ENCODE data around the gene DIP2C.

The DIP2C gene

GRCh38 chr10:511101-511848 lies 178.2 kb downstream of the DIP2C start:
- peak; percentile 41 for DNase-seq

- DNase-seq = no peak
Observed at GRCh38 chr10:510415-510881, 179.0 kb downstream of the DIP2C start.

DNA sequence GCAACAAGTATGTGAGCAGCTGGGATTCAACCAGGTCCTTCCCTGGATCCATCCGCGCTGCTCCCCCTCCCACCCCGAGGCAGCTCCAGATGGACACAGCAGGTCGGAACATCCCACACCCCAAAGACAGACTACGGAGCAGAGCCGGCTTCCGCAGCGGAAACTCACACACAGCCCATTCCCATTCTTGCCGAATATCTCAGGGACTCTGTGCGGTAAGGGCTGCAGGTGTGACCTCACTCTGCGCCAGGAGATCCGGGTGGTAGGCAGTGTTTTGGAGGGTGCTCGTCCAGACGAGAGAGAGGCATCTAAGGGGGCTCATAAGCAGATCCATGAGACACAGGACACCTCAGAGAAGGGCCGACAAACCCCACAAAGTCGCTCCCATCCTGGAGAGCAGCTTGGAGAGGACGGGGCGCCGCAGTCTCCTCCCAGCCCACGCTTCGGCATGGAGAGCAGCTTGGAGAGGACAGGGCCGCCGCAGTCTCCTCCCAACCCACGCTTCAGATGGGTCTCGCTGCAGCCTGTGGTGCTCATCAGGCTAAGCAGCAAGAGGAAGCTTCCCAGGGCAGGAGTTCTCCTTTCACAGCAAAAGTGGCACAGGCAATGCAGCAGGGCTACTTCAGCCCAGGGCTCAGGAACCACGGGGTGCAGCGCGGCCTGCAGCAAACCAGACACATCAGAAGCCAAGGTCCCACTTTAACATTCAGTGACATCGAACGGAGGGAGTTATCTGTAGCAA lies 179.9 kb downstream of the DIP2C start:
- DNase-seq = no peak

- no peak for DNase-seq
Observed at GRCh38 chr10:508726-509125, 180.7 kb downstream of the DIP2C start.

DNA sequence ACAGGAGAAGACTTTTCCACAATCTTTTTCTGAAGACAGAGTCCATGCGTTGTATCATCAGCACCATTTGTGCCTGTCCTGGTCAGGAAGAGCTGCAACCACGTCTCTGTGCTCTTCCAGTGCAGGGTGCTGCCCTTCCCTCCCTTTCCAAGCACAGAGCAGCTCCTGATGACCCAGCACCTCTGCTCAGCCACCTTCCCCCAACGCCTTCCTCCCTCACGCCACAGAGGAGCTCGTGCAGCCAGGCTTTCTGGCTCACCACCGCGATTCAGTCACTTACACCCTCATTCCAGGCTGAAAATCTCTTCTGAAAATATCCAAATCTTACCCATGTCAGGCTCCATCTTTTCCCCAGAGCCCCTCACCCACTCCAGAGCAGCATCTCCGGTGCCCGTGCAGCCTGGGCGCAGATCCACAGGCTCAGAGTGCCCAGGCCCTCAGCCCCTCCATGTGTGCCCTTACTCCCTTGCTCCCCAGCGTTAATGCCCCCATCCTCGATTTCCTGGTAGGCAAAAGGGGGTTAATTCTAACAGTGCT lies 181.5 kb downstream of the DIP2C start:
- DNase-seq = no peak

GRCh38 chr10:507355-507699 lies 182.1 kb downstream of the DIP2C start:
- DNase-seq = no peak

DNA sequence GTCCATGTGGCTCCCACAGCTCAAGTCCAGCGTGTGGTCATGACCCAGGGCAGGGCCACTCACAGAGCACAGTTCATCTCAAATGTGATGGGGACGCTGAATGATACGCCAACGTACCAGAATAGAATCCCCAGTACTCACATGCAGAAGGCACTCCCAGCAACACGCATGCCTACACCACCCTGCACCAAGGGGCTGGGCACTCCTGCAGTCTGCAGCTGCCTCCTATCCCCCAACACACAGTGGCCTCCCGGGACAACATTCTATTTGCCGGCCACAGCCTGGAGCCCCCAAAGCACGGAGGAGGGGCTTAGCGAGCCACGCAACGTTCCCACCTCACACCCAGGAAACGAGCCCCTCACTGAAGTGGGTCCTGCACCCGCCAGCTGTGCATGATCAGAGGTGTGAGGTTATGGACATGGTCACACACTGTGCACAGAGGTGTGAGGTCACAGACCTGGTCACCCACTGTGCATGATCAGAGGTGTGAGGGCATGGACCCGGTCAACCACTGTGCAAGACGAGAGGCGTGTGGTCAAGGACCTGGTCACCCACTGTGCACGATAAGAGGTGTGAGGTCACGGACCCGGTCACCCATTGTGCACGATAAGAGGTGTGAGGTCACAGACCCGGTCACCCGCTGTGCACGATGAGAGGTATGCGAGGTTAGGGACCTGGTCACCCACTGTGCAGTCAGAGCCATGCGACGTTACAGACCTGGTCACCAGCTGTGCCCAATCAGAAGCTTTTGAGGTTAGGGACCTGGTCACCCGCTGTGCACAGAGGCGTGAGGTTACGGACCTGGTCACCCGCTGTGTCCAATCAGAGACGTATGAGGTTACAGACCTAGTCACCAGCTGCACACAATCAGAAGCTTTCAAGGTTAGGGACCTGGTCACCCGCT lies 182.8 kb downstream of the DIP2C start:
- no peak for DNase-seq

DNA sequence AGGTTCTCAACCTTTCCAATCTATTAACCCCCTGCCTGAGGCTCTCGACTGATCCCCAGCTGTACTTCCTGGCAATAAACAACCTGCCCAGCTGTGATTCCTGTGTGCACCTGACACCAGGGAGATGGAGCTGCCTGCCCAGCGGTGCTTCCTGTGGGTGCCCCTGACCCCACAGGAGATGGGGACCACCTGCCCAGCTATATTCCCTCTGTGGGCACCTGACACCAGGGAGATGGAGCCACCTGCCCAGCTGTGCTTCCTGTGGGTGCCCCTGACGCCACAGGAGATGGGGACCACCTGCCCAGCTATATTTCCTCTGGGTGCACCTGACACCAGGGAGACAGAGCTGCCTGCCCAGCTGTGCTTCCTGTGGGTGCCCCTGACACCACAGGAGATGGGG lies 184.0 kb downstream of the DIP2C start:
- no peak for DNase-seq

DNA sequence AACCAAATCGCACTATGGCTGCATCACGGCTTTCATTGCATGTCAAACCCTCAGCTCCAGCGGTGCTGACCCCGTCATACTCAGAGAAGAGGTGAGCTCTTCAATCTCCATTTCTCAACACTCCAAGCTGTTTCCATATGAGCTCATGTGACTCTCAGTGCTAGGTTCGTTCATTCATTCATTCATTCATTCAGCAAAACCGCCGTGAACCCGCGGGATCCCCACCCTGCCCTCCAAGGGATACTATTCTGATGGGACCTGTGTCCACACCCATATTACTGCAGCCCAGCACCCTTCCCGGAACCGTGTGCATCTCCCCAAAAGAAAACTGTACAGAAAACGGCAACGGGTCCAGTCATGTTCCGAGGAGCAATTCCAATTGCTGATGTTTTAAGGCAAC lies 184.7 kb downstream of the DIP2C start:
- no peak for DNase-seq

- no peak for DNase-seq
Observed at GRCh38 chr10:504121-504611, 185.3 kb downstream of the DIP2C start.

DNA sequence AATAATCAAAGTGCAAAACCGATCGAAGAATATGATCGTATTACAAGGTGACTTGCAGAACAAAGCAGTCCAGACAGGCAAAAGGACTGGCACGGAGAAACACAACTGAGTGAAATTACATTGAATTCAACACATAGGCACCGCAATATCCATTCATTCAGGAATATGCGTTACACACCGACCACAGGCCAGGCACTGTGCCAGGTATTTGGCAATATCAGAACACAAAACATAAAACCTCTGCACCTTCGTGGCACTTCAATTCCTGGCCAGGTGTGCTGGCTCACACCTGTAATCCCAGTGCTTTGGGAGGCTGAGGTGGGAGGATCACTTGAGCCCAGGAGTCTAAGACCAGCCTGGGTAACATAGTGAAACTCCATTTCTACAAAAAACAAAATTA lies 187.9 kb downstream of the DIP2C start:
- DNase-seq = no peak

GRCh38 chr10:500876-501275 lies 188.6 kb downstream of the DIP2C start:
- no peak for DNase-seq

DNA sequence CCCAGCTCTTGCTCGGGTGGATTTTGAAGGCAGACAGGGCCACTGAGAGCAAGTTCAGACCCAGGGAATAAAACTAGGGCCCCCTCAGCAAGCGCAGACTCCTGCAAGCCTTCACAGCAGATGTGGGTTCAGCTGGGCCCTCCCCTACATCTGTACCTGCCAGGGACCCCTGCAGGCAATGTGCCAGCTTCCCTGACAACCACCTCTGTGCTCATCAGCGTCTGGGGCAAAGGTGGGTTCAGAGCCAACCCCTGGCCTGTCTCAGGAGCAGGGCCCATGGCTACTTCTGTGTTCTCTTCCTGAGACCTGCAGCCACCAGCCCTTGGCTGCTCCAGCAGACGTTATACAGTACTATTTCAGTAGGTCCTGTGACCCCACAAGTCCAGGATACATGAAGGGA lies 189.5 kb downstream of the DIP2C start:
- no peak for DNase-seq

DNA sequence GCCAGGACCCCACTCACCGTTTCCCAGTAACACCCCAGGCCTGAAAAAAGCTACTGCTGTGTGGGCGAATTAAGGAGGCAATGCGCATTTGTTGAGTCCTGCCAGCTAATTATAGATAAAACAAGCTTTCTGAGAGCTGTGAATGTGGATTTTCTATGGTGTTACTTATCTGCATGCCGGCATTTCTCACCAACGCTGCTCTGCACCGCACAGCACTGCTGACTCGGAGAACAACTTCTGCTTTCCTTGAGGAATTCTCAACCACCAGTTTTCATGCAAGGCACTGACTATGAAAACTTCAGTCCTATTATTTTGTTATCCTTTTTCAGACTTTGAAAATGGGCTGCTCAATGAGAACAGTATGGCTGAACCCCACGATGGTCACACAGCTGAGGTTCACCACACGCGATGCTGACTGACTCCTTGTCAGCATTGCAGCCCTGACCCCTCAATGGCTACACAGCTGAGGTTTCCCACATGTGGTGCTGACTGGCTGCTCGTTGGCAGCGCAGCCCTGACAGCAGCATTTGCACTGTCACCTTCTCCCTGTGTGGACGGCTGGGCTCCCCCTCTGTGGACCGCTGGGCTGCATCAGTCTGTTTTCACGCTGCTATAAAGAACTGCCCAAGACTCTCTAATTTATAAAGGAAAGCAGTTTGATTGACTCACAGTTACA lies 190.6 kb downstream of the DIP2C start:
- no peak for DNase-seq

GRCh38 chr10:497898-498451 lies 191.5 kb downstream of the DIP2C start:
- DNase-seq = no peak

DNA sequence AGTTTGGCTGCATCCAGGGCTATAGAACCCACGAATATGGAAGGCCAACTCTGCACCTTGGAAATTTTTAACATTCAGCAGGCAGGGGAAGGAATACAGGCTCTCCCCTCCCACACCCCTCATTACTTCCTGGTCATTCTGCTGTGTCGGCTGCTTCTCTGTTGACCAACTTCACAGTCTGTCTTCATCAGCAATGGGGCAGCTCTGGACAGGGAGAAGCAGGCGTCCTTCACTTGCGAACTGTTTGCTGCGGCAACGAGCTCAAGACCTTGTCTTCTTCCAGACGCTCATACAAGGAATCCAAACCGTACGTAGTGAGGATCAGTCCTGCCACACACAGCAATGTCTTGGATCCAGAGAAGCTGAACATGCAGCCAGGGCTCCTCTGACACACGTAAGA lies 192.2 kb downstream of the DIP2C start:
- no peak for DNase-seq

DNA sequence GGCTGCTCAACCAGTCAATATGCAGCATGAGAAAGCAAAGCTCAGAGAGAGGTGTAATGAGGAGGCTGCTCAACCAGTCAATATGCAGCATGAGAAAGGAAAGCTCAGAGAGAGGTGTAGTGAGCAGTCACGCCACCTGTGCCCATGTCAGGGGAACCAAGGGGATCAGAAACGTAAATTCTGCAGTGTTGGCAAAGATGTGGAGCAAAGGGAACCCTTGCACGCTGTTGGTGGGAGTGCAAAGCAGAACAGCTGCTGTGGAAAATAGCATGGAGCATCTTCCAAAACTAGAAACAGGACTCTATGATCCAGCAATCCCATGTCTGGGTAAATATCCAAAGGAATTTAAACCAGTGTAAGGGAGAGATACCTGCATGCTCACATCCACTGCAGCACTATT lies 194.9 kb downstream of the DIP2C start:
- no peak for DNase-seq

- no peak for DNase-seq
Observed at GRCh38 chr10:494149-494542, 195.3 kb downstream of the DIP2C start.

- DNase-seq = no peak
Observed at GRCh38 chr10:493391-494148, 195.9 kb downstream of the DIP2C start.

DNA sequence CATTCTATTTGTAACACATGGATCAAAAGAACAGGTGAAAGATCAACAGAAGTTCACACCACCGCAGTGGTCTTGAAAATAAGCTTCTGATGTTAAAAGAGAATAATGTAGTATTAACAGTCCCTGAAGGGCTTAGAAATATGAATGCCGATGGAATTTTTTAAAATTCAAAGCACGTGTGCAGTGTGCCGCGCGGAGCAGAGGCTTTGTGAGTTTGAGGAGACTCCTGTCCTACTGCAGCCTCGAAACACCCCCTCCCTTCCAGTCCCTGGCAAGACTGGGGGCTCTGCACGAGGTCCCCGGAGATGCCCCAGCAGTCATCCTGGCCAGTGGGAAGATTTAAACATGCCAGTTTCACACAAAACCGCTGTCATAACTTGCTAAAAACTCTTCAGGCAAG lies 196.6 kb downstream of the DIP2C start:
- no peak for DNase-seq

GRCh38 chr10:491667-492424 lies 197.6 kb downstream of the DIP2C start:
- no peak for DNase-seq
